GM12878 (cell line): ENCODE results near the gene CYBC1. TPM values are rescaled to one million over a fixed set of nuclear protein-coding genes. Genes with fewer than 3 reads are reported as not detected.

Source experiments
- BCL11A ChIP-seq: IDR thresholded peaks from 2 replicates; pipeline ENCODE4 v1.6.1; 2011; ENCODE audit warnings: low read depth, low read length
- BRCA1 ChIP-seq: IDR thresholded peaks from 2 replicates; pipeline ENCODE4 v1.6.1; 2011; ENCODE audit warnings: low read depth, low read length, improper control_type of control experiment
- CREB1 ChIP-seq: IDR thresholded peaks from 2 replicates; pipeline ENCODE4 v1.6.1; 2012; ENCODE audit warnings: low read depth, mild to moderate bottlenecking, inconsistent platforms
- PKNOX1 ChIP-seq: fragments of 450-650 bp; IDR thresholded peaks from 2 replicates; pipeline ENCODE4 v1.6.1; 2016; ENCODE audit warnings: mild to moderate bottlenecking
- SPI1 ChIP-seq: IDR thresholded peaks from 2 replicates; pipeline ENCODE4 v1.6.1; 2011; ENCODE audit warnings: low read depth, mild to moderate bottlenecking, low read length, moderate library complexity, borderline replicate concordance; ENCODE audit not compliant: insufficient read depth
- TCF3 ChIP-seq: IDR thresholded peaks from 2 replicates; pipeline ENCODE4 v1.6.1; 2012; ENCODE audit warnings: low read depth, mild to moderate bottlenecking, low read length, borderline replicate concordance; ENCODE audit not compliant: insufficient read depth
- ZNF384 ChIP-seq: IDR thresholded peaks from 2 replicates; pipeline ENCODE4 v1.6.1; 2012; ENCODE audit warnings: low read depth, mild to moderate bottlenecking, low read length, improper control_type of control experiment, borderline replicate concordance
- polyA plus RNA-seq, 11 experiments: library from polyadenylated mRNA; depleted of rRNA in 4 of 11; unstranded in 6 of 11; stranded (reverse) in 5 of 11; fragments of >200 nt; fragmentation: Nextera tagmentation in 4 of 11; fragmentation: Illumina TruSeq in 1 of 11; extraction: Ambion mirVana in 4 of 11; extraction: Trizol in 1 of 11; gene quantifications; 1 replicate in 1 of 11; 2 replicates in 10 of 11; pipeline versions ENCODE4 v1.2.1 to v1.2.3, GENCODE V29; 2011 to 2016; ENCODE audit warnings: inconsistent platforms in 2 of 11, missing spikeins in 2 of 11, low read depth in 1 of 11
- total RNA-seq, 4 experiments: library from RNA; depleted of rRNA in 3 of 4; stranded (reverse); fragments of >200 nt in 3 of 4; fragmentation: Illumina TruSeq in 1 of 4; extraction: Trizol in 1 of 4; gene quantifications; 2 replicates each; pipeline versions ENCODE4 v1.2.1 to v1.2.3, GENCODE V29; 2013 to 2021
- TF ChIP-seq, protein P1 (sequence below): fragments of 450-650 bp; formaldehyde crosslinking; IDR thresholded peaks from 2 replicates; pipeline ENCODE4 v1.5.0; 2022; ENCODE audit warnings: mild to moderate bottlenecking, missing genetic modification characterization

CYBC1 gene
- total and polyA plus RNA-seq, 10 of the 15 experiments (the other 5 are each of a cell fraction or from before 2014, with no cell fraction given): 4.2 to 162 (median 133) TPM

GRCh38 chr17:82464567-82464929 lies 14.0 kb upstream of the CYBC1 start (continued):
- TF ChIP-seq PKNOX1 (no peak), BRCA1 (no peak), TCF3 (no peak), ZNF384 (no peak), CREB1 (no peak), SPI1 (no peak), BCL11A (no peak)
- TF ChIP-seq, protein P1, sequence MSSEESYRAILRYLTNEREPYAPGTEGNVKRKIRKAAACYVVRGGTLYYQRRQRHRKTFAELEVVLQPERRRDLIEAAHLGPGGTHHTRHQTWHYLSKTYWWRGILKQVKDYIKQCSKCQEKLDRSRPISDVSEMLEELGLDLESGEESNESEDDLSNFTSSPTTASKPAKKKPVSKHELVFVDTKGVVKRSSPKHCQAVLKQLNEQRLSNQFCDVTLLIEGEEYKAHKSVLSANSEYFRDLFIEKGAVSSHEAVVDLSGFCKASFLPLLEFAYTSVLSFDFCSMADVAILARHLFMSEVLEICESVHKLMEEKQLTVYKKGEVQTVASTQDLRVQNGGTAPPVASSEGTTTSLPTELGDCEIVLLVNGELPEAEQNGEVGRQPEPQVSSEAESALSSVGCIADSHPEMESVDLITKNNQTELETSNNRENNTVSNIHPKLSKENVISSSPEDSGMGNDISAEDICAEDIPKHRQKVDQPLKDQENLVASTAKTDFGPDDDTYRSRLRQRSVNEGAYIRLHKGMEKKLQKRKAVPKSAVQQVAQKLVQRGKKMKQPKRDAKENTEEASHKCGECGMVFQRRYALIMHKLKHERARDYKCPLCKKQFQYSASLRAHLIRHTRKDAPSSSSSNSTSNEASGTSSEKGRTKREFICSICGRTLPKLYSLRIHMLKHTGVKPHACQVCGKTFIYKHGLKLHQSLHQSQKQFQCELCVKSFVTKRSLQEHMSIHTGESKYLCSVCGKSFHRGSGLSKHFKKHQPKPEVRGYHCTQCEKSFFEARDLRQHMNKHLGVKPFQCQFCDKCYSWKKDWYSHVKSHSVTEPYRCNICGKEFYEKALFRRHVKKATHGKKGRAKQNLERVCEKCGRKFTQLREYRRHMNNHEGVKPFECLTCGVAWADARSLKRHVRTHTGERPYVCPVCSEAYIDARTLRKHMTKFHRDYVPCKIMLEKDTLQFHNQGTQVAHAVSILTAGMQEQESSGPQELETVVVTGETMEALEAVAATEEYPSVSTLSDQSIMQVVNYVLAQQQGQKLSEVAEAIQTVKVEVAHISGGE (CRISPR knock-in tag): no peak
